GM11168 (cell line): ENCODE results near the gene JADE2.
"Not testable (repeated sequence)": the region's sequence is repeated elsewhere in the genome, so short reads cannot be mapped to it uniquely, and the experiment has no call there.

Experiments used
- in situ Hi-C: fragments of 300-500 bp; cut with MboI; formaldehyde crosslinking; loops from one replicate; pipeline ENCODE4 v1.12.0; 2022; ENCODE audit warnings: low sequenced_read_pairs; ENCODE audit not compliant: unreplicated experiment

The JADE2 gene

GRCh38 chr5:134547579-134547978 lies 22.1 kb downstream of the JADE2 start:
- in situ Hi-C loops = no loop called here

DNA sequence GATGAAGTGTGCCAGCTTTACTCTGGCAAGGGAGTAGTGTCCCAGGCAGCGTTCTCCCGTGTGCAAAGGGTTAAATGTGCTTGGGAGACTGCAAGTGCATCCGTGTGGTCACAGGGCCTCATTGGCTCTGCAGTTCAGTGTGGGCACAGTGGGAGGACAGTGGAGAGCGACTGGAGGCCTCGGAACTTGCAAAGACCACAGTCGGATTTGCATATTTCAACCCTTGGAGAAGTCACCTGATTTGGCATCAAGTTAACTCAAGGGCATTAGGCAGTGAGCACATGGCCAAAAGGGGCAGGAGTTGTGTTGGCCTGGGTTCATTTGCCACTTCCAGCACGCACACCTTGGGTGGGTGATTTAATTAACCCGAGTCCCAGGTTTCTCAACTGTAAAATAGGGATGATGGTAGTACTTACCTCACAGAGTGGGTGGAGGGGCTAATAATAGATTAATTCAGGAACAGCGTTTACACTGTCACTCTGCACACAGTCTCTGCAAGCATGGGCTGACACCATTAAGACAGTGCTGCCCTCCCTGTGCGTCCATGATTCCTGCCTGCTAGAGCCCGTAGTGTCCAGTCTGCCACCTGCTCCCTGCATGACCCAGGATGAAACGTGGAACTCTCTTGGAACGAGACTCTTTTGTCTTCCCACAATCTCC lies 22.7 kb downstream of the JADE2 start:
- in situ Hi-C loops = no loop called here

GRCh38 chr5:134549714-134550113 lies 24.2 kb downstream of the JADE2 start:
- in situ Hi-C loops = no loop called here

- in situ Hi-C loops = no loop called here
These were observed 25.1 kb downstream of the JADE2 start for GRCh38 chr5:134550271-134551214.

GRCh38 chr5:134551901-134552300 lies 26.4 kb downstream of the JADE2 start:
- in situ Hi-C loops = no loop called here

- in situ Hi-C loops = no loop called here
These were observed 26.8 kb downstream of the JADE2 start for GRCh38 chr5:134552301-134552700.

- in situ Hi-C loops = not testable (repeated sequence)
These were observed 27.2 kb downstream of the JADE2 start for GRCh38 chr5:134552716-134553115.

DNA sequence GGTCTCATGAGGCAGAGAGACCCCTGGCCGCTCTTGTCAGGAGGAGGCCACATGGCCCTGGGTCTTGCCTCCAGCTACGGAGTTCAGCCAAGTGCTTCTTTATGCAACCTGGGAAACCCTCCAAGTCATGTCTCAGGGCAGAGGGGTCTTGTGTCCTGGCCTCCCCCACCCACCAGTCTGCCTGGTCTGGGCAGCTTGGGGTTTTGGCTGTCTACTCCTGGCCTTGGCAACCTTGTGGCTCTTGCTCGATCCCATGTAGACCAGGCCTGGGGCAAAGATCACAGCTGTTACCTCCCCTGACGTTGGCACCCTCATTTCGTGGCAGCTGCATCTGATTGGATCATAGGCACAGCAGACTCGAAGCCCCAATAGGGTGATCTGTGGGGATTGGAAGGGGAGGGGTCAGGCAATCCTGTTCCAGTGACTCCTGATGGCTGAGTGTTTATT lies 28.4 kb downstream of the JADE2 start:
- in situ Hi-C loops = no loop called here

DNA sequence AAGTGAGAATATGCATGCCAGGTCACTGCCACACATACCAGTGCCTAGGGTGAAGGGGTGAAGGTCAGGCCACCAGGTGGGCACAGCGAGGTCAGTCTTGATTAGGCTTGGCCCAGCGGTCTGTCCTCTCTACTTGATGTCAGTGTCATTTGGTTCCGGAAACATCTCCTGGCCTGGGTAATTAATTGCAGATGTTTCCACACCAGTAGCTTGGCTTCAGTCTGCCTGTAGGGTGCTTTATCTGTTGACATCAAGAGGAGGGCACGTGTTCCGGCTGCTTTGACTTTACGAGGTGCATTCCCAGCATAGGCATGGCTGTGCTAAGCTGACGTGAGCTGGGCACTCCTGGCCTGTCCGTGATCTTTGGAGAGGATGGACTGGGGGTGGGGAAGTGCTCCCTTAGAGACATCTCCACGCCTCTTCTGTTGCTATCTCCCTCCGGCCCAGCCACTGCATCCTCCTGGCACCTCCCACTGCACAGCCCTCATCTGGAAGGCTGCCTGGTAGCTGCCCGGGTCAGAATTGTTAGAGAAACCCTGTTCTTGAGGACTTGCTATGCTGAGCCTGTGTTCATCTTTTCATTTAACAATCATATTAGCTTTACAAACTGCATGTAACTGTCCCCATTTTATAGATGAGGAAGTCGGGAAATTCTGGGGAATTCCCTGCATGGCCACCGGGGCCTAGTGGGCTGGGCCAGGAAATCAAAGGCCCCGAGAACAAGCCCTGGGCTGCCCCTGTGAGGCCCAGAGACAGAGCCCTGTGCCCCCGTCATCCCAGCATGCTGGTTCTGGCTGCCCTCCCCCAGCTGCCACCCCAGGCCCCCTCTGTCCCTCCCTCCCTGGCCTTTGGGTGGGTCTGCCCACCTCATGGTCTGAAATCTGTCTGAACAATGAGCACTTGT lies 29.1 kb downstream of the JADE2 start:
- in situ Hi-C loops = no loop called here

- in situ Hi-C loops = no loop called here
These were observed 29.9 kb downstream of the JADE2 start for GRCh38 chr5:134555223-134555889.

- in situ Hi-C loops = no loop called here
These were observed 30.4 kb downstream of the JADE2 start for GRCh38 chr5:134555890-134556311.

GRCh38 chr5:134556588-134556987 lies 31.1 kb downstream of the JADE2 start:
- in situ Hi-C loops = not testable (repeated sequence)

DNA sequence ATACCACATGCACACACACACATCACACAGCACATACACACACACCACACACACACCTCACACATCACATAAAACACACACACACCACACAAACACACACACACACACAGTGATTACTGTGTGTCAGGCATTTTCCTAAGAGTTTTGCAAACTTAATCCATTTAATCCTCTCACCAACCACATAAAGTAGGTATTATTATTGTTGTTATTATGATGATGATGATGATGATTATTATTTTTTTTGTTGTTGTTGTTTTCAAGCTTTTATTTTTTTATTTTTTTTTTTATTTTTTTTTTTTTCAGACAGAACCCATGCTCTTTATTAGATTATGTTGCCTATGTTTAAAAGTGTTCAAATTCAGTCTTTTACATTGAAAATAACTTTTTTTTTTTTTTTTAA lies 31.5 kb downstream of the JADE2 start:
- in situ Hi-C loops = no loop called here

- in situ Hi-C loops = no loop called here
These were observed 34.2 kb downstream of the JADE2 start for GRCh38 chr5:134559672-134560071.

DNA sequence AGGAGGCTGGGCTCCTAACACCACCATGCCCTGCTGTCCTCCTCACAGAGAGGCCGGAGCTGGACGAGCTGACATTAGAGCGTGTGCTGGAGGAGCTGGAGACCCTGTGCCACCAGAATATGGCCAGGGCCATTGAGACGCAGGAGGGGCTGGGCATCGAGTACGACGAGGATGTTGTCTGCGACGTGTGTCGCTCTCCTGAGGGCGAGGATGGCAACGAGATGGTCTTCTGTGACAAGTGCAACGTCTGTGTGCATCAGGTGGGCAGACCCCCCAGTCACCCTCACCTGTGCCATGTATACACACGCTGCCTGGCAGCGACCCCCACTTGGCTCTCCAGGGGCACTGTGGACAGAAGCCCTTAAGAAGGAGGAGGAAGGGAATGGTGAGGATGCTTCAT lies 35.2 kb downstream of the JADE2 start:
- in situ Hi-C loops = no loop called here

DNA sequence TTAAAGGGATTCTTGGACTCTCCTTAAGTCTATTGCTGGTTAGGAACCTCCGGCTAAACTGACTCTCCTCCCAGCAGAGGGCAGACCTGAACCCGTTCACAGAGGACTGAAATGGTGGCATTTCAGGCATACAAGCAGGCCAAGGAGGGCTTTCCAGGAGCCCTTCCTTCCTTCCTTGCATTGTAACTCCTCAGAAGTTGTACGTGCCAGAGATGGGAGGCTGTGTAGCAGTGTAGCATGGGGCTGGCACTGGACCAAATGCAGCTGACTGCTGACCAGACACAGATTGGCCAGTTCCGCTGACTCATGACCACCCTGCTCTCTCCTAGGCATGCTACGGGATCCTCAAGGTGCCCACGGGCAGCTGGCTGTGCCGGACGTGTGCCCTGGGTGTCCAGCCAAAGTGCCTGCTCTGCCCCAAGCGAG lies 36.4 kb downstream of the JADE2 start:
- in situ Hi-C loops = no loop called here

GRCh38 chr5:134563221-134563620 lies 37.8 kb downstream of the JADE2 start:
- in situ Hi-C loops = no loop called here

GRCh38 chr5:134563962-134564361 lies 38.5 kb downstream of the JADE2 start:
- in situ Hi-C loops = no loop called here

GRCh38 chr5:134564396-134564795 lies 38.9 kb downstream of the JADE2 start:
- in situ Hi-C loops = no loop called here
